Dermis microvascular lymphatic vessel endothelial cell (primary cell): ENCODE measurements around the gene EREG. TPM values are rescaled to one million over a fixed set of nuclear protein-coding genes. Genes with fewer than 3 reads are reported as not detected.
A peak's percentile ranks its signal among the peaks of the same experiment; 100 is the strongest.

Source experiments
- DNase-seq, 2 donors: peaks; one replicate each; pipeline versions ENCODE4 v3.0.0 to v3.0.0-alpha.2; 2010; ENCODE audit warnings: low read depth in 2 of 2
- total RNA-seq: library from RNA; depleted of rRNA; stranded (reverse); fragments of >200 nt; gene quantifications from 2 replicates; pipeline ENCODE4 v1.2.1, GENCODE V29; 2014

The EREG gene
- total RNA-seq, 1 donor from 2014 or later = under 0.01 TPM

GRCh38 chr4:74344031-74344430 lies 20.9 kb upstream of the EREG start:
- no peak for DNase-seq

- no peak for DNase-seq
Measured at GRCh38 chr4:74353858-74354257, 11.1 kb upstream of the EREG start.

- DNase-seq = no peak
Measured at GRCh38 chr4:74357965-74358364, 7.0 kb upstream of the EREG start.

- no peak for DNase-seq
Measured at GRCh38 chr4:74361671-74362070, 3.3 kb upstream of the EREG start.

GRCh38 chr4:74362347-74362746 lies 2.6 kb upstream of the EREG start:
- DNase-seq = no peak

- no peak for DNase-seq
Measured at GRCh38 chr4:74364256-74364651, 691 bp upstream of the EREG start.

GRCh38 chr4:74365761-74366160 lies 816 bp downstream of the EREG start:
- peak in 1 of 2 donors; percentile 33 for DNase-seq

- no peak for DNase-seq
Measured at GRCh38 chr4:74366367-74366911, 1.5 kb downstream of the EREG start.

- DNase-seq = no peak
Measured at GRCh38 chr4:74367656-74368290, 2.8 kb downstream of the EREG start.

GRCh38 chr4:74368596-74368995 lies 3.7 kb downstream of the EREG start:
- DNase-seq = no peak

- DNase-seq = no peak
Measured at GRCh38 chr4:74369855-74370254, 4.9 kb downstream of the EREG start.

- peak; percentile 32 to 70 for DNase-seq
Measured at GRCh38 chr4:74370912-74371311, 6.0 kb downstream of the EREG start.

- no peak for DNase-seq
Measured at GRCh38 chr4:74374128-74374527, 9.2 kb downstream of the EREG start.

- peak; percentile 11 to 72 for DNase-seq
Measured at GRCh38 chr4:74374561-74375327, 9.8 kb downstream of the EREG start.

- DNase-seq = no peak
Measured at GRCh38 chr4:74375824-74376426, 11.0 kb downstream of the EREG start.

- peak; percentile 58 to 83 for DNase-seq
Measured at GRCh38 chr4:74376888-74377483, 12.0 kb downstream of the EREG start.

- no peak for DNase-seq
Measured at GRCh38 chr4:74377714-74378113, 12.8 kb downstream of the EREG start.

- no peak for DNase-seq
Measured at GRCh38 chr4:74378573-74378972, 13.6 kb downstream of the EREG start.

- DNase-seq = no peak
Measured at GRCh38 chr4:74379912-74380311, 15.0 kb downstream of the EREG start.

GRCh38 chr4:74385386-74385785 lies 20.4 kb downstream of the EREG start:
- DNase-seq = no peak

- DNase-seq = no peak
Measured at GRCh38 chr4:74386159-74386558, 21.2 kb downstream of the EREG start.

GRCh38 chr4:74387790-74388189 lies 22.8 kb downstream of the EREG start:
- DNase-seq = no peak
